Lower lobe of right lung (tissue), 2 donors: ENCODE measurements around the gene FAR2. TPM values are rescaled to one million over a fixed set of nuclear protein-coding genes. Genes with fewer than 3 reads are reported as not detected.

ENCODE experiments used
- ATAC-seq, 2 donors: fragments of 200-7000 bp; cut with Tn5 transposase; one replicate each; pipeline ENCODE4 v1.9.1; 2020 to 2022; ENCODE audit warnings: mild to moderate bottlenecking in 2 of 2, moderate library complexity in 2 of 2
- DNase-seq: peaks from one replicate; pipeline ENCODE4 v3.0.0-alpha.2; 2020
- H3K27ac ChIP-seq: fragments of 200-600 bp; one replicate; pipeline ENCODE4 v1.8.0; 2022
- H3K27me3 ChIP-seq: fragments of 200-600 bp; one replicate; pipeline ENCODE4 v1.8.0; 2022; ENCODE audit warnings: low read depth
- H3K36me3 ChIP-seq: fragments of 200-600 bp; one replicate; pipeline ENCODE4 v1.8.0; 2022; ENCODE audit warnings: mild to moderate bottlenecking
- H3K4me1 ChIP-seq: fragments of 200-600 bp; one replicate; pipeline ENCODE4 v1.8.0; 2022
- H3K4me3 ChIP-seq: fragments of 200-600 bp; one replicate; pipeline ENCODE4 v1.8.0; 2022; ENCODE audit warnings: mild to moderate bottlenecking
- H3K9me3 ChIP-seq: fragments of 200-600 bp; one replicate; pipeline ENCODE4 v1.8.0; 2022
- intact Hi-C: fragments of 100-400 bp; cut with DNase I; formaldehyde crosslinking; loops from one replicate; pipeline ENCODE4 v1.11.0; 2022
- total RNA-seq: library from RNA; stranded (reverse); fragmentation: NEBNext Ultra II Directional; extraction: Animal tissue kit (Norgen Biotek cat#: 25700); gene quantifications from one replicate; pipeline ENCODE4 v1.2.1, GENCODE V29; 2021
- TF ChIP-seq, protein P1 (sequence below): fragments of 200-600 bp; IDR thresholded peaks from one replicate; pipeline ENCODE4 v1.8.0; 2022; ENCODE audit warnings: antibody characterized with exemption, mild to moderate bottlenecking
- donor health status: DM: no; HTN: yes; CAD: no; lungs with severe emphysema.

FAR2 gene
- total RNA-seq, 1 donor from 2014 or later, result 23.7 TPM

DNA sequence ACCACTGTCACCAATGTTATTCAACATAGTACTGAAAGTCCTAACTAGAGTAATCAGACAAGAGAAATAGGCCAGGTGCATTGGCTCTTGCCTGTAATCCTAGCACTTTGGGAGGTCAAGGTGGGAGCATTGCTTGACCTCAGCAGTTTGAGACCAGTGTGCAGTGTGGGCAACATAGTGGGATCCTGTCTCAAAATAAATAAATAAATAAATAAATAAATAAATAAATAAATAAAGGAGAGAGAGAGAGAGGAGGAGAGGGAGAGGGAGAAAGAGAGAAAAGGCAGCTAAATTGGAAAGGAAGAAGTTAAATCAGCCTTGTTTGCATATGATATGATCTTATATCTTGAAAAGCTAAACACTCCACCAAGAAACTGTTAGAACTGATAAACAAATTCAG, 115.3 kb downstream of the FAR2 start:
- TF ChIP-seq, protein P1, sequence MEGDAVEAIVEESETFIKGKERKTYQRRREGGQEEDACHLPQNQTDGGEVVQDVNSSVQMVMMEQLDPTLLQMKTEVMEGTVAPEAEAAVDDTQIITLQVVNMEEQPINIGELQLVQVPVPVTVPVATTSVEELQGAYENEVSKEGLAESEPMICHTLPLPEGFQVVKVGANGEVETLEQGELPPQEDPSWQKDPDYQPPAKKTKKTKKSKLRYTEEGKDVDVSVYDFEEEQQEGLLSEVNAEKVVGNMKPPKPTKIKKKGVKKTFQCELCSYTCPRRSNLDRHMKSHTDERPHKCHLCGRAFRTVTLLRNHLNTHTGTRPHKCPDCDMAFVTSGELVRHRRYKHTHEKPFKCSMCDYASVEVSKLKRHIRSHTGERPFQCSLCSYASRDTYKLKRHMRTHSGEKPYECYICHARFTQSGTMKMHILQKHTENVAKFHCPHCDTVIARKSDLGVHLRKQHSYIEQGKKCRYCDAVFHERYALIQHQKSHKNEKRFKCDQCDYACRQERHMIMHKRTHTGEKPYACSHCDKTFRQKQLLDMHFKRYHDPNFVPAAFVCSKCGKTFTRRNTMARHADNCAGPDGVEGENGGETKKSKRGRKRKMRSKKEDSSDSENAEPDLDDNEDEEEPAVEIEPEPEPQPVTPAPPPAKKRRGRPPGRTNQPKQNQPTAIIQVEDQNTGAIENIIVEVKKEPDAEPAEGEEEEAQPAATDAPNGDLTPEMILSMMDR, result no peak

DNA sequence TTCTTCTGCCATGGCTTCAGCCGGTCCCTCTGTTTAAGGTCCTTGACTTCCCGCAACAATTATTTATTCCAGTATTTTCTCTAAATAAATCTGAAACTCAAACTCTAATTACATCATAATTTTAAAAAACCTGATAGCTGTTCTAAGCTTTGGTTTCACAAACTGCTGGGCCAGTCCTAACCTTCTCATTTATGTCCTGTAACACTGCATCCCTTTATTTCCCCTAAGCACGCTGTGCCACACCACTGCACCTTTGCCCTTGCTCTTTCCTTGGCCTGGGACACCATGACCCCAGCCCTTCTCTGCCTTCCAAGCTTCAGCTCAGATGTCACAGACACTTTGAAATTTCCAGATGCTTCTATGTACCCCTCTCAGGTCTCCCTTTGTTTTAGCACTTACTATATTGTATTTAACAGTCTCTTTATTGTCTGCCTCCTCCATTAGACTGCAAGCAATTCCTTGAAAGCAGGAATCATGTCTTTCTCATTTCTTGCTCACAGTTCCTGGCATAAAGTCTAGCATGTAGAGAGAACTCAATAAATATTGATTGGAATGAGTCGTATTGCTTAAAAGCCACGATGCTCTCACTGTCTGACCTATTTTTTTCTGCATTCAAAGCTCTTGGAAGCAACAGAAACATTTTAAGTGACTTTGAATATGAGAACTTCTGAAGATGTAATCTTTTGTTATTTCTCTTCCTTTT, 120.8 kb downstream of the FAR2 start:
- Histone ChIP-seq H3K4me3 (no peak overlapping the region), H3K4me1 (no peaks in the 10 kb centered on the region), H3K9me3 (no peaks in the 10 kb centered on the region), H3K36me3 (no peaks in the 10 kb centered on the region), H3K27me3 (no peaks in the 10 kb centered on the region), H3K27ac (no peak overlapping the region)
- intact Hi-C loops, result no loop called here
- DNase-seq, result no peak
- TF ChIP-seq, protein P1, result no peak
- no peak for ATAC-seq

More for the DNA sequence above, 115.3 kb downstream of the FAR2 start:
- Histone ChIP-seq H3K4me1 (no peaks in the 10 kb centered on the region), H3K36me3 (no peaks in the 10 kb centered on the region), H3K27me3 (no peaks in the 10 kb centered on the region), H3K4me3 (no peak overlapping the region), H3K9me3 (peaks cover 11% of the 10 kb centered on the region), H3K27ac (no peak overlapping the region)
- DNase-seq (no peak), ATAC-seq (no peak)
- intact Hi-C loops, result no loop called here

DNA sequence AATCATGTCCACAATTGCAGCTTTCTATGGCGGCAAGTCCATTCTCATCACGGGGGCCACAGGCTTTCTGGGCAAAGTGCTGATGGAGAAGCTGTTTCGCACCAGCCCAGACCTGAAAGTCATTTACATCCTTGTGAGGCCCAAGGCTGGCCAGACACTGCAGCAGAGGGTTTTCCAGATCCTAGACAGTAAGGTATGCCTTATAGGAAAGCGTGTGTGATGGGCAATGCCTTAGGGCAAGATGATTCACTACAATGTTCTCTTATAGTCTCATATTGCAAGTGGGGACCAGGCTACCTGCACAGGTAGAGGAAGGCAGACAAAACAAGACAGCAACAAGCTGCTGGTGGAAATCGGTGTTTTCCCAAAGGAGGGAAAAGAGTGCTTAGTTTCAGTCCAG, 121.4 kb downstream of the FAR2 start:
- DNase-seq, result no peak
- Histone ChIP-seq H3K36me3 (no peaks in the 10 kb centered on the region), H3K9me3 (no peaks in the 10 kb centered on the region), H3K27ac (no peak overlapping the region), H3K4me3 (no peak overlapping the region), H3K27me3 (no peaks in the 10 kb centered on the region), H3K4me1 (no peaks in the 10 kb centered on the region)
- TF ChIP-seq, protein P1, result no peak
- intact Hi-C loops, result no loop called here
- ATAC-seq, result no peak

DNA sequence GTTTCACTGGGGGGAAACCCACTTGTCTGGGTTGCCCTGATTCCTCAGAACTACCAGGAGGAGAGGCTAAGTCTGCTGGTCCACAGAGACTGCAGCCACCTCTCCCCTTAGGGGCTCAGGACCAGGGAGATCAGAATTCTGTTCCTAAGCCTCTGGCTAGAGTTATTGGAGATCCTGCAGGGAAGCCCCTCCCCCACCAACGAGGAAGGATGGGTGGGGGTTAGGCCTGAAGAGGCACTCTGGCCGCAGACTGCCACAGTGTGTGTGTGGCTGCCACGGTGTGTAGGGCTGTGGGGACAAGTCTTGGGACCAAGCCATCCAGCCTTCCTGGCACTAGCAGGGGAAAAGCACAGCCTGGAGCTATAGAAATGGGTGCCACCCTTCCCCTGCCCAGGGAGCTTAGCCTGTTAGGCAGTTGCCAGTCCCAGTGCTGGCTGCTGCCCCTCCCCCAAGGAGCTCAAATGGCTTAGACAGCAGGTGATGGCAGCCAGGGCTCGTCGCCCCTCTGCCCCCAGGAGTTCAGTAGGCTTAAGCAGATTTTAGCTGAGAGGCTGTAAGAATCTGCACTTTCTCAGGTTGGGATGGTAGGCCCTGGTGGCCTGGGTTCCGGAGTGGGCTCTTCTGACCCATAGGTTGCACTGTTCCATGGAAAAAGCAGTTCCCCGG, 124.2 kb downstream of the FAR2 start:
- Histone ChIP-seq H3K9me3 (no peaks in the 10 kb centered on the region), H3K27me3 (no peaks in the 10 kb centered on the region), H3K4me3 (no peak overlapping the region), H3K4me1 (no peaks in the 10 kb centered on the region), H3K36me3 (no peaks in the 10 kb centered on the region), H3K27ac (no peak overlapping the region)
- ATAC-seq (no peak), DNase-seq (no peak)
- TF ChIP-seq, protein P1, result no peak
- intact Hi-C loops, result no loop called here

DNA sequence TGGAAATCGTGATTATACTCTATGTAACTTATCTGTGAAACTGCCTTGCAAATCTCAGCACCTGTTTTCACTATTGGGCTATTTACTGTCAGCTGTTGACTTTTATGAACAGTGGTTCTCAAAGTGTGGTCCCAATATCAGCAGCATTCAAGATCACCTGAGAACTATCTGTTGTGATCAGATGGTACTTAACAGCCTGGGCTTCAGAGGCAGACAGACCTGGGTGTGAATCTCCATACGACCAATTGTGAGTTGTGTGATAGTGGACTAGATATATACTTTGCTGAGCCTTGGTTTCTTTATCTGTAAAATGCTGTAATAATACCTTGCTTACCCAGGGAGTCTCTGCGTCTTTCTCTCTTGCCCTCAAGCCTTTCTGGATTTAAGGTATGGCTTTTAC, 126.8 kb downstream of the FAR2 start:
- Histone ChIP-seq H3K4me3 (no peak overlapping the region), H3K36me3 (no peaks in the 10 kb centered on the region), H3K4me1 (no peaks in the 10 kb centered on the region), H3K27ac (no peak overlapping the region), H3K27me3 (no peaks in the 10 kb centered on the region), H3K9me3 (no peaks in the 10 kb centered on the region)
- TF ChIP-seq, protein P1, result no peak
- intact Hi-C loops, result no loop called here
- no peak for DNase-seq
- no peak for ATAC-seq
